ENCODE results near the gene PRM1. TPM values are rescaled to one million over a fixed set of nuclear protein-coding genes. Genes with fewer than 3 reads are reported as not detected.

Gene PRM1, protein sequence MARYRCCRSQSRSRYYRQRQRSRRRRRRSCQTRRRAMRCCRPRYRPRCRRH
- not detected for polyA plus RNA-seq (2012; ENCODE audit: insufficient read length, low read depth)

DNA sequence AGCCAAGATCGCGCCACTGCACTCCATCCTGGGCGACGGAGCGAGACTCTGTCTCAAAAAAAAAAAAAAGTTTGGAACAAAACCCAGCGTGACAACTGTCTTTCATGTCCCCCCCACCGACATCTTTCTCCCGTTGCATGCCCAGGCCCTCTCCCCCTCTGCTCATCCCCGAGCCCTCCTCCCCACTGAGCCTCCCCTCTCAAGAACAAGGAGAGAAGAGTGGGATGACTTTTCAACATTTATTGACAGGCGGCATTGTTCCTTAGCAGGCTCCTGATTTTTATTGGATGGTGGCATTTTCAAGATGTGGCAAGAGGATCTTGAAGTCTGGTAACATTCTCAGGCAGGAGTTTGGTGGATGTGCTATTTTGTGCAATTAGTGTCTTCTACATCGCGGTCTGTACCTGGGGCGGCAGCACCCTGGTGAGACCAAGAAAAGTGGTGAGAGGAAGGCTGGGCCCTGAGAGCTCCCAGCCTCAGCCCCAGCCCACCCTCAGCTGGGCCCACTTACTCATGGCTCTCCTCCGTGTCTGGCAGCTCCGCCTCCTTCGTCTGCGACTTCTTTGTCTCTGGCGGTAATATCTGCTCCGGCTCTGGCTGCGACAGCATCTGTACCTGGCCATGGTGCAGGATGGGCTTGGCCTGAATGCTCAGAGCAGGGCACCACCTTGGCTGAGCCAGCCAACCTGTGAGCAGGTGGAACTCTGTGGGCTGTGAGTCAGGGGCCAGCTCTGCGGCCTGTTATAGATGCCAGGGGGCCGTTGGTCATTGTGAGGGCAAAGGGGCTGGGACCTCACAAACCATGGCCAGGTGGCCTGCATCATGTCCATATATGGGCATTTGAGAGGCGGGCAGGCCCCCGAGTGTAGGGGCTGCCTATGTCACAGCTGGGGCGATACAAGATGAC is at the start of gene PRM1:
Gene PRM1, minus strand, starts transcription at position 715 of the 907 bp plus-strand sequence. Its CDS starts 92 bp downstream, at position 623.
- TF ChIP-seq, protein P1, sequence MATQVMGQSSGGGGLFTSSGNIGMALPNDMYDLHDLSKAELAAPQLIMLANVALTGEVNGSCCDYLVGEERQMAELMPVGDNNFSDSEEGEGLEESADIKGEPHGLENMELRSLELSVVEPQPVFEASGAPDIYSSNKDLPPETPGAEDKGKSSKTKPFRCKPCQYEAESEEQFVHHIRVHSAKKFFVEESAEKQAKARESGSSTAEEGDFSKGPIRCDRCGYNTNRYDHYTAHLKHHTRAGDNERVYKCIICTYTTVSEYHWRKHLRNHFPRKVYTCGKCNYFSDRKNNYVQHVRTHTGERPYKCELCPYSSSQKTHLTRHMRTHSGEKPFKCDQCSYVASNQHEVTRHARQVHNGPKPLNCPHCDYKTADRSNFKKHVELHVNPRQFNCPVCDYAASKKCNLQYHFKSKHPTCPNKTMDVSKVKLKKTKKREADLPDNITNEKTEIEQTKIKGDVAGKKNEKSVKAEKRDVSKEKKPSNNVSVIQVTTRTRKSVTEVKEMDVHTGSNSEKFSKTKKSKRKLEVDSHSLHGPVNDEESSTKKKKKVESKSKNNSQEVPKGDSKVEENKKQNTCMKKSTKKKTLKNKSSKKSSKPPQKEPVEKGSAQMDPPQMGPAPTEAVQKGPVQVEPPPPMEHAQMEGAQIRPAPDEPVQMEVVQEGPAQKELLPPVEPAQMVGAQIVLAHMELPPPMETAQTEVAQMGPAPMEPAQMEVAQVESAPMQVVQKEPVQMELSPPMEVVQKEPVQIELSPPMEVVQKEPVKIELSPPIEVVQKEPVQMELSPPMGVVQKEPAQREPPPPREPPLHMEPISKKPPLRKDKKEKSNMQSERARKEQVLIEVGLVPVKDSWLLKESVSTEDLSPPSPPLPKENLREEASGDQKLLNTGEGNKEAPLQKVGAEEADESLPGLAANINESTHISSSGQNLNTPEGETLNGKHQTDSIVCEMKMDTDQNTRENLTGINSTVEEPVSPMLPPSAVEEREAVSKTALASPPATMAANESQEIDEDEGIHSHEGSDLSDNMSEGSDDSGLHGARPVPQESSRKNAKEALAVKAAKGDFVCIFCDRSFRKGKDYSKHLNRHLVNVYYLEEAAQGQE (IDR thresholded peaks at IDR 0.05; ENCODE audit: insufficient read depth in 1 of 2, low read depth in 2 of 2, low read length in 2 of 2): no peak
- TF ChIP-seq TAF1 (IDR thresholded peaks at IDR 0.05; ENCODE audit: borderline replicate concordance, insufficient read depth, low read length) (no peak), FOXP2 (optimal IDR thresholded peaks at IDR 0.05; ENCODE audit: borderline replicate concordance, extremely low read depth, extremely low read length, insufficient read depth) (no peak), POLR2AphosphoS5 (IDR thresholded peaks at IDR 0.05; ENCODE audit: low read depth, low read length) (no peak), SIN3A (IDR thresholded peaks at IDR 0.05; ENCODE audit: borderline replicate concordance, insufficient read depth, low read length) (no peak)

DNA sequence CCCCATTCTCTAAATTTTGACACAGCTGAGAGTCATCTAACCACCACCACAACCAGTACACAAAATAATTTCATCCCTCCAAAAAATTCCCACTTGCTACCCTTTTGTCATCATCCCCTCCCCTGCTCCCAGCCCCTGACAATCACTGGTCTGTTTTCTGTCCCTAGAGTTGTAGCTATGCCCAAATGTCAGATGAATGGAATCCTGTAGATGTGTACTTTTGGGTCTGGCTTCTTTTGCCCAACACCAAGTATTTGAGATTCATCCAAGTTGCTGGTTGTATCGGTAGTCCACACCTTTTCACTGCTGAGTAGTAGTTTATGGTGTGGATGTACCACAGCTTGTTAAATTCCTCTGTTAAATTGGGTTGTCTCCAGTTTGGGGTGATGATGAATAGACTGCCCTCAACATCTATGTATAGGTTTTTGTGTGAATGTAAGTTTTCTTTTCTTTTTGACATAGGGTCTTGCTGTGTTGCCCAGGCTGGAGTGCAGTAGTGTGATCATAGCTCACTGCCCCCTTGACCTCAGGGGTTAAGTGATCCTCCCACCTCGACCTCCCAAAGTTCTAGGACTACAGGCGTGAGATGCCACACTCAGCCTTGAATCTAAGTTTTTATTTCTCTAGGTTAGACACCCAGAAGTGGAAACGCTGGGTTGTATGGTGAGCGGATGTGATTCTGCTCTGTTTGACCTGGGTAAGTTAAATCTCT is 49.6 kb upstream of the PRM1 start:
- no peak for TF ChIP-seq POLR2AphosphoS5 (IDR thresholded peaks at IDR 0.05; ENCODE audit: low read depth, low read length)
- TF ChIP-seq TAF1 (IDR thresholded peaks at IDR 0.05; ENCODE audit: borderline replicate concordance, insufficient read depth, low read length): no peak
- no peak for TF ChIP-seq FOXP2 (optimal IDR thresholded peaks at IDR 0.05; ENCODE audit: borderline replicate concordance, extremely low read depth, extremely low read length, insufficient read depth)
- no peak for TF ChIP-seq SIN3A (IDR thresholded peaks at IDR 0.05; ENCODE audit: borderline replicate concordance, insufficient read depth, low read length)
- TF ChIP-seq, protein P1 (IDR thresholded peaks at IDR 0.05; ENCODE audit: insufficient read depth in 1 of 2, low read depth in 2 of 2, low read length in 2 of 2): no peak

DNA sequence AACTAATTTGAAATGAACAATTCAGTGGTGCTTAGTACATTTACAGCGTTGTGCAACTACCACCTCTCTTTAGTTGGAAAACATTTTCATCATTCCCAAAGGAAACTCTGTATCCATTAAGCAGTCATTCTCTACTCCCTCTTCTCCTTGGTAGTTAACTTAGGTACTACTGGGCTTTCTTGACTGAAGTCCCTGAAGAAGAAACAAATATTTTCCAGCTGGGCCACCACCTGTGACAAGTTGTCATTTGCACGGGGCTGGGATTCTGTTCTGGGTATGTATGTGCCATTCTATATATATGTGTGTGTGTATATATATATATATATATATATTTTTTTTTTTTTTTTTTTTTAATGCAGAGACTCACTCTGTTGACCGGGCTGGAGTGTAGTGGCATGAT is 48.8 kb upstream of the PRM1 start:
- TF ChIP-seq POLR2AphosphoS5 (IDR thresholded peaks at IDR 0.05; ENCODE audit: low read depth, low read length) (no peak), SIN3A (IDR thresholded peaks at IDR 0.05; ENCODE audit: borderline replicate concordance, insufficient read depth, low read length) (no peak), TAF1 (IDR thresholded peaks at IDR 0.05; ENCODE audit: borderline replicate concordance, insufficient read depth, low read length) (no peak), FOXP2 (optimal IDR thresholded peaks at IDR 0.05; ENCODE audit: borderline replicate concordance, extremely low read depth, extremely low read length, insufficient read depth) (no peak)
- TF ChIP-seq, protein P1 (IDR thresholded peaks at IDR 0.05; ENCODE audit: insufficient read depth in 1 of 2, low read depth in 2 of 2, low read length in 2 of 2): no peak

DNA sequence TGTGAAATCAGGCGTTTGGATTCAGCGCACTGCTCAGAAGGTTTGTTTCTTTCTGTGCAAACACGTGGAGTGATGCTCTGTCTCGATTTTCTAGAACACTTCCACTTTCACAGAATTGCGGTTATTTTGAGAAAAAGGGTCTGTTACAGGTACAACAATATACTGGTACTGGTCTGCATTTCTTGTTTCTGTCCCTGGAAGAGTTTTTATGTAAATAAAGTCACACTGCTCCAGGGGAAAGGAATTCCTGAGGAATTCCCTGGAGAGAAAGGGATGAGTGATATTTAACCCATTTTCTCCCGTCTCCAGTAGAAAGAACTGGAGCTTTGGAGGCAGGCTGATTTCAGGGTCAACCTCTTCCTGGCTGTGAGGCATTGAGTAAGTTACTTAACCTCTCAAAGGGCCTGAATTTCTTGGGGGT is 48.0 kb upstream of the PRM1 start:
- TF ChIP-seq POLR2AphosphoS5 (IDR thresholded peaks at IDR 0.05; ENCODE audit: low read depth, low read length) (no peak), SIN3A (IDR thresholded peaks at IDR 0.05; ENCODE audit: borderline replicate concordance, insufficient read depth, low read length) (no peak), FOXP2 (optimal IDR thresholded peaks at IDR 0.05; ENCODE audit: borderline replicate concordance, extremely low read depth, extremely low read length, insufficient read depth) (no peak), TAF1 (IDR thresholded peaks at IDR 0.05; ENCODE audit: borderline replicate concordance, insufficient read depth, low read length) (no peak)
- TF ChIP-seq, protein P1 (IDR thresholded peaks at IDR 0.05; ENCODE audit: insufficient read depth in 1 of 2, low read depth in 2 of 2, low read length in 2 of 2): no peak
